Measurements from ENCODE around the gene FAM168A. TPM values are rescaled to one million over a fixed set of nuclear protein-coding genes. Genes with fewer than 3 reads are reported as not detected.

The FAM168A gene
- total and polyA plus RNA-seq, 4 donors, result 4.8 to 14.6 (median 9.1) TPM

DNA sequence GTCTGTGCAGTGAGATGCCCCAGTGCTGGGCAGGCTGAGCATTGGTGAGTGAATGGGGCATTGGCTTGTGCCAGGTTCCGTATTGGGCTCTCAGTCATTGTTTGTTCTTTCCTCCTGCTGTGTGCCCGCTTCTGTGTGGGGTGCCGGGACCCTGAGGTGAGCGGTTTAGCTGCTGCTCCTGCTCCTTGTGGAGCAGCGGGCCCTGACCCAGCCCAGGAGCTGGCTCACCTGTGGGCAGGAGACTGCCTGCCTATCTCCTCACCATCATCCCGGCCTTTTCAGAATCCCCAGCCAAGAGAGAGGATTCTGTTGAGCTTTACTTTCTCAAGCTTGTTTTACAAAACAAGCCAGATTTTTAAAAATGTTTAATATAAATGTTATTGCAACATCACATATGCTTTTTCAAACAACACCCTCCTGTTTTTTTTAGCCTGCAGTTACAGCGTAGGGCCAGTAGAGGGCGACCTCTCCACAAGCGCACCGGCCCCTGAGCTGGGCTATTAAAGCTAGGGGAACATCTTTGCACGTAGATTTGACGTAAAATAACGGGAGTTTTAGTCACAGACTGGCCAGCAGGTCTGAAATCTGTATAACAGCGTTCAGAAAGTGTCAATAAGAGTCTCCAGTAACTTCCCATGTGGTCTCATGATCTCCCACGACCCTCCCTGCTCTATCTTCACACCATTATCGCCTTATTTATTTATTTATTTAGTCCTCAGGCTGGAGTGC is 246.8 kb downstream of the FAM168A start:
- TF ChIP-seq JUND (IDR thresholded peaks at IDR 0.05), result no peak
- TF ChIP-seq RAD21 (IDR thresholded peaks at IDR 0.05), result peak; percentile 92
- TF ChIP-seq HNF4G (IDR thresholded peaks at IDR 0.05), result no peak
- TF ChIP-seq, protein P1, sequence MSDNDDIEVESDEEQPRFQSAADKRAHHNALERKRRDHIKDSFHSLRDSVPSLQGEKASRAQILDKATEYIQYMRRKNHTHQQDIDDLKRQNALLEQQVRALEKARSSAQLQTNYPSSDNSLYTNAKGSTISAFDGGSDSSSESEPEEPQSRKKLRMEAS (IDR thresholded peaks at IDR 0.05), result no peak
- TF ChIP-seq FOXA1 (IDR thresholded peaks at IDR 0.05), result no peak
- TF ChIP-seq, protein P2, sequence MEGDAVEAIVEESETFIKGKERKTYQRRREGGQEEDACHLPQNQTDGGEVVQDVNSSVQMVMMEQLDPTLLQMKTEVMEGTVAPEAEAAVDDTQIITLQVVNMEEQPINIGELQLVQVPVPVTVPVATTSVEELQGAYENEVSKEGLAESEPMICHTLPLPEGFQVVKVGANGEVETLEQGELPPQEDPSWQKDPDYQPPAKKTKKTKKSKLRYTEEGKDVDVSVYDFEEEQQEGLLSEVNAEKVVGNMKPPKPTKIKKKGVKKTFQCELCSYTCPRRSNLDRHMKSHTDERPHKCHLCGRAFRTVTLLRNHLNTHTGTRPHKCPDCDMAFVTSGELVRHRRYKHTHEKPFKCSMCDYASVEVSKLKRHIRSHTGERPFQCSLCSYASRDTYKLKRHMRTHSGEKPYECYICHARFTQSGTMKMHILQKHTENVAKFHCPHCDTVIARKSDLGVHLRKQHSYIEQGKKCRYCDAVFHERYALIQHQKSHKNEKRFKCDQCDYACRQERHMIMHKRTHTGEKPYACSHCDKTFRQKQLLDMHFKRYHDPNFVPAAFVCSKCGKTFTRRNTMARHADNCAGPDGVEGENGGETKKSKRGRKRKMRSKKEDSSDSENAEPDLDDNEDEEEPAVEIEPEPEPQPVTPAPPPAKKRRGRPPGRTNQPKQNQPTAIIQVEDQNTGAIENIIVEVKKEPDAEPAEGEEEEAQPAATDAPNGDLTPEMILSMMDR (IDR thresholded peaks at IDR 0.05; ENCODE audit: low read depth, low read length, missing input control), result peak; percentile 98
- no peak overlapping the region for H3K4me3 ChIP-seq (ENCODE audit: low read depth in 1 of 3, low read length in 3 of 3)
- 25% methylated on average over 16 of the region's 16 CpGs for WGBS
- no peaks in the 10 kb centered on the region for H3K36me3 ChIP-seq (ENCODE audit: control insufficient read depth in 4 of 4, insufficient read depth in 3 of 4, low read depth in 1 of 4, low read length in 3 of 4)
- H3K27ac ChIP-seq (ENCODE audit: low read depth in 1 of 2, low read length in 2 of 2), result no peak overlapping the region
- peak; percentile 57 for DNase-seq (ENCODE audit: low spot score)
- H3K9ac ChIP-seq (ENCODE audit: low read depth in 1 of 2, low read length in 2 of 2), result no peak overlapping the region
- H3K9me3 ChIP-seq (ENCODE audit: control insufficient read depth in 4 of 4, low read length in 3 of 4), result no peaks in the 10 kb centered on the region
- no peaks in the 10 kb centered on the region for H3K27me3 ChIP-seq (ENCODE audit: control insufficient read depth in 4 of 4, insufficient read depth in 4 of 4, low read length in 3 of 4)
- peaks cover 0 to 3% (median 1%) of the 10 kb centered on the region in 4 donors for H3K4me1 ChIP-seq (ENCODE audit: control insufficient read depth in 4 of 4, insufficient read depth in 4 of 4, low read length in 3 of 4)

Small RNAs within 50 kb of the gene (small RNA-seq; reads per million reads assigned to genes)
- gene AP000763.2 (not detected), gene HMGN2P38 (not detected)

Other genes starting within 250 kb of the FAM168A start
- gene RELT, start 221.7 kb downstream of the FAM168A start, total RNA-seq, result 1 to 10 TPM; 3.3 to 8.0 TPM
- 1 to 10 TPM in 1 of 2 donors, under 1 TPM in 1; 0.21 to 1.3 TPM for gene RELT, start 221.7 kb downstream of the FAM168A start, polyA plus RNA-seq
- 1 to 10 TPM in 1 of 2 donors, under 1 TPM in 1; 0.75 to 1.3 TPM for gene PLEKHB1, start 48.5 kb upstream of the FAM168A start, total RNA-seq
- gene PLEKHB1, start 48.5 kb upstream of the FAM168A start, polyA plus RNA-seq, result 1 to 10 TPM in 1 of 2 donors, under 1 TPM in 1; 0.92 to 1.4 TPM
- gene RAB6A, start 163.0 kb upstream of the FAM168A start, total RNA-seq, result 100 to 1,000 TPM in 1 of 2 donors, 10 to 100 TPM in 1; 36.0 to 165 TPM
- 10 to 100 TPM; 47.6 to 55.5 TPM for gene RAB6A, start 163.0 kb upstream of the FAM168A start, polyA plus RNA-seq
- gene MRPL48, start 189.8 kb upstream of the FAM168A start, total RNA-seq, result 10 to 100 TPM; 12.6 to 22.7 TPM
- gene MRPL48, start 189.8 kb upstream of the FAM168A start, polyA plus RNA-seq, result 10 to 100 TPM; 17.3 to 34.1 TPM

Measured in liver (tissue), 10 donors.